Fibroblast of peridontal ligament (primary cell): ENCODE measurements around the gene ACSBG1.

Experiments
- DNase-seq: peaks from one replicate; pipeline ENCODE4 v3.0.0-alpha.2; 2010; ENCODE audit errors: extremely low read depth

Gene ACSBG1, protein sequence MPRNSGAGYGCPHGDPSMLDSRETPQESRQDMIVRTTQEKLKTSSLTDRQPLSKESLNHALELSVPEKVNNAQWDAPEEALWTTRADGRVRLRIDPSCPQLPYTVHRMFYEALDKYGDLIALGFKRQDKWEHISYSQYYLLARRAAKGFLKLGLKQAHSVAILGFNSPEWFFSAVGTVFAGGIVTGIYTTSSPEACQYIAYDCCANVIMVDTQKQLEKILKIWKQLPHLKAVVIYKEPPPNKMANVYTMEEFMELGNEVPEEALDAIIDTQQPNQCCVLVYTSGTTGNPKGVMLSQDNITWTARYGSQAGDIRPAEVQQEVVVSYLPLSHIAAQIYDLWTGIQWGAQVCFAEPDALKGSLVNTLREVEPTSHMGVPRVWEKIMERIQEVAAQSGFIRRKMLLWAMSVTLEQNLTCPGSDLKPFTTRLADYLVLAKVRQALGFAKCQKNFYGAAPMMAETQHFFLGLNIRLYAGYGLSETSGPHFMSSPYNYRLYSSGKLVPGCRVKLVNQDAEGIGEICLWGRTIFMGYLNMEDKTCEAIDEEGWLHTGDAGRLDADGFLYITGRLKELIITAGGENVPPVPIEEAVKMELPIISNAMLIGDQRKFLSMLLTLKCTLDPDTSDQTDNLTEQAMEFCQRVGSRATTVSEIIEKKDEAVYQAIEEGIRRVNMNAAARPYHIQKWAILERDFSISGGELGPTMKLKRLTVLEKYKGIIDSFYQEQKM

DNA sequence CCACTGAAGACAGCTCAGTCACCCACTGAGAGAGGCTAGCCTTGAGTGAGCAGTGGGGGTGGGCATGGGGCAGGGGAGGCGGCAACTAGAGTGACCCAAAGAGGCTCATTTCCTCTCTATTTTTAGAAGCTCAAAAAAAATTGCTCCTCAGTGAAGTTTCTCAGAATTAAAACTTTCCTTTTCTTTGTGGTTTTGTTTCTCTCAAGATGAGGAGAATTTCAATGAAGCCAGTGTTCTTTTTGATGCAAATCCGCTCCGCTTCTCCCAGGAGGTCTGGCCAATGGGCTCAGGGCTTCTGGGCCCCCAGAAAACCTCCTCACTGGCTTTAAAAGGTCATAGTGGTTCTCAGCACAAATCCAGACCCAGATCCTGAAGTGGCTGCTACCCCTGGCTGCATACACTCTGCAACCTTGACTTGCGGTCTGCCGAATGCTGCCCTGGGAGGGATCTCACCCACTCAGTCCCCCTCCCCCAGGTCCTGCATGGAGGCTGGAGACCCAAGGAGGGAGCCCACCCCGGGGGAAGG is at the start of gene ACSBG1:
TSS of gene ACSBG1 (minus strand) at position 51 of the 526 bp plus-strand sequence. CDS start 64 bp downstream, outside the sequence.
- DNase-seq, result no peak

DNA sequence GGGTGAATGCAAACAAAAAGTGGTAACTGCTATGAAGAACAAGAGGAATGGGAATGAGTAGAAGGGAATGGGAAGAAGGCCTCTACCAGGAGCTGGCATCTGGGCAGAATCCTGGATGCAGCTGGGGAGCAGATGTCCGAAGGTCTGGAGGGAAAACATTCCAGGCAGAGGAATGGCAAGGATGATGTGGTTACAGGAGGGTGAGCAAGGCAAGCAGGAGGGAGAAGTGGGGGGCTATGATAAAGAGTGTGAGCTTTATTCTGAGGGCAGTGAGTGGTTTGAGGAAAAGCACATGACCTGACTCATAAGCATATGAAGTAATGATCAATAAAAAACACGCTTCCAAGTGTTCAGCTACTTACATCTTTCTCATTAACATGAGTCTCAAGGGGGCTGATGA is 48.0 kb upstream of the ACSBG1 start:
- DNase-seq, result peak; percentile 86

DNA sequence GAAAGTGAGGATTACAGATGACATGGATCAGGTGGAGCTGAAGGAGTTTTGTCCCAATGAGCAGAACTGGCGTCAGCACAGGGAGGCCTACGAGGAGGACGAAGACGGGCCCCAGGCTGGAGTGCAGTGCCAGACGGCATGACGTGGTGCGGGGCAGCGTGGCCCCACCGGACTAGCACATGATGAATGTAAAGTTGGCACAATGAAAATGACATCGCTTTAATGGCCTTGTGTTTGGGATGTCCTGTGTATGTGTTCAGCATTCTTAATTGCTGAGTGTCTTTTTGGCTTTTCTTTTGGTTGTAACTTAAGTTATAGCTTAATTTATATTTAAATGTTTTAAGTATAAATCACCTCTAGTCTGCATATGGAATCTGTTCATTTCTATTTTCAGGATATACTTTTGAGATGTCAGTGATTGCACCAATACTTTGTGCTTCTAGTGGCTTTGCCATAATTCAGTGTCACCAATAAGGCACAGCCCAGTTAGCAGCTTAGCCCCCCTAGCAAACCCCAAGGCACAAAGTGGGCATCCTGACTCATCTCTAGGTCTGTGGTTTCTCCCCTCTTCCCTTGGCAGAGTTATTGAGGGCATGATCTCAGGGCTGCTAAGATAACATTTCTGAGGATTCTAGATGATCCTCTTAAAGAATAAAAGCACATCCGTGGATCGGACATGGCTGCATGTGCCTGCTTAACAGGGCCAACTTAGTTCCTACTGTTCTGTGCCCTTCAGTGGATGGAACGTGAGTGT is 46.1 kb upstream of the ACSBG1 start:
- DNase-seq, result peak; percentile 27

DNA sequence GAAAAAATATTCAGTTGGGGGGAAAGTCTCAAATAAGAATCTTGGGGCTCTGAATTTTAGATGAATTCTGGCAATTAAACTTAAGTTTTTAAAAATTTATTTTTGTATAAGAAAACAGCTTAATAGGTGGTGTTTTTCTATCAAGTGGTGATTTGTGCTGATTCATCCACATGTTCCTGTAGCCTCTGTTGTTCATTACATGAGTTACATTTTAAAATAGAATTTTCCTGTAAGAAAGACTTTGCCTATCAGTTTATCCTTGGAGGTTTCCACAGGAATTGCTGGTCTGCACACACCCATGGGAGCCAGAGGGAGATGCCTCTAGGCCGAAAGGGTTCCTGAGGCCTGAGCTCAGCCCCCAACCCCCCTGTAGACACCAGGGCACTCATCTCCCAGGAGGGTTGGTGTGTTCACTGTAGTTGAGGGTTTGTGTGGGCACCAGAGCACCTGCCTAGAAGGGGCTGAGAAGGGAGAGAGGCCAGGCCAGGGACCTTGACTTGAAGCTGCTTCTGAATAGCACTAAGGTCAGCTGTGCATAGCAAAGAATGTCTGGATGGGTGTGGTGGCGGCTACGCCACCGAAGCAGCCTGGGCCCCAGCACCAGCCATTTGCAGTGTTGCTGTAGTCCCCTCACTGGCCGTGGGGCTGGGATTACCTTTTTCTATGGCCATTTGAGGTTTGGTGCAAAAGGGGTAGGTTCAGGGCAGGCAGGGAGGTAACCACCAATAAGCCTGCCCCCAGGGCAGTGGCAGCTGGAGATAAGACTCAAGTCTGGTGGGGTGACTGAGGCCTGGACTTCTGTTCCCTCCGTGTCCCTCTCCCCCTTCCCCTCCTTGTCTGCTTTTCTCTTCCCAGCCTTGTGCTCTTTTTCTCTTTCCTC is 41.9 kb upstream of the ACSBG1 start:
- DNase-seq, result peak; percentile 14

DNA sequence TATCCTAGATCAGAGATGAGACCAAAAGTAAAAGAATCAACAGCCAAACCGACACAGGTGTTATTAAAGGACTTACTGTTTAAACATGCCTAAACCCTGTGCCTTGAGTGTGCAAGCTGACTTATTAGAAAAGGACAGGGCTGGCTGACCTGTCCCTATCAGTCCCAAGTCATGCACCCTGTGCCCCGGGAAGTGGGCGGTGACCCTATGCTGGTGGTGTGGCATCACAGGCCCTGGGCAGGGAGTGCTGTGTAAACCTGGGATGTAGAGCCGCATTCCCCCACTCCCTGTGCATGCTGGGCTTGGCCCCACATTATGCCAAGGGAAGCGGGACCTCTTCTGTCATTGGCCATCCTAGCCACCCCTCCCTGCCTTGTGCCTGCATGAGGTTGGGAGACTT is 40.6 kb upstream of the ACSBG1 start:
- DNase-seq, result no peak

DNA sequence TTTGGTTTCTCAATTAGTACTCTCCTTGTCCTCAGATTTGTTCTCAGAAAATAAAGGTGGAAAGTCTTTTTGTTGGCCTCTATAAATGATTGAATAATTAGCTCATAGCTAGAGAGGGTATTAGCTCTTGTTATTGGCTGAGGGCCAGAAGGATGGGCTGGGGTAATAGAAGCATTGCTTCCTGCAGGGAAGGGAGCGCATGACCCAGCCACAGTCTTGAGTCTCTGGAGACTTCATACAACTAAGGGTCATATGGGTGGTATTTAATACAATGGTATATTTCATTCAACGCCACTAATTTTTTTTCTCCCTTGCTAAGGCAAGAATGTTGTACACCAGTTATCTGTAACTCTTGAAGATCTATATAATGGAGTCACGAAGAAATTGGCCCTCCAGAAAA is 38.4 kb upstream of the ACSBG1 start:
- DNase-seq, result no peak

DNA sequence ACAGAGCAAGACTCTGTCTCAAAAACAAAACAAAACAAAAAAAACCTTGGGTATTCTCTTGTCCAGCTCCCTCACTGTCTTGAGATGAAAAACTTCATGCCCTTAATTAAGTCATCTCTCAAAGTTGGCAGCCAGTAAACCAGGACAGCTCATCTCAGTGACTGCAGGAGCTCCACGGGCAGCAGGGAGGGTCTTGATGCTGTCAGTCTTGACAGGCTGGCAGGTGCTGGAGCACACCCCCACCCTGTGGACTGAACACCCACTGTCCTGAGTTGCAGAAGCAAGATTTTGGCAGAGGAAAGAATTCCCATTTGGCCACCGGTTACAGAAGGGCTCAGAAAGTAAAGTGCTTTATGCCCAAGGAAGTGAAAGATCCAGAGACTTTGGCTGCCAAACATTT is 38.0 kb upstream of the ACSBG1 start:
- DNase-seq, result no peak

DNA sequence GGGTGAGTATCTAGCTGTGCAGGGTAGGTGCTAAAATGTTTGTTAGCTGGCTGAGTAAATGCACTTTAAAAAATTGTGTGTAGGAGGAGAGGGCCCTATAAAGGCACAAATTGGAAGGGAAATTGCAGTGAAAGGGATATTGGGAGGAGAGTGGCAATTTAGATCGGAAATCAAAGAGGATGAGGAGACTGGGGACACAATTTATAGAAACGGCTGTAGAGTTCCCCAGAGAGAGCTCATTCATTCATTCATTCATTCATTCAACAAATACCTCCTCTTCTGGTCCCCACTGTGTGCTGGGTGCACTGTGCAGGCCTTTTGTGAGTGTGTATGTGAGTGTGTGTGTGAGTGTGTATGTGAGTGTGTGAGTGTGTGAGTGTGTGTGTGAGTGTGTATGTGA is 32.4 kb upstream of the ACSBG1 start:
- DNase-seq, result no peak

DNA sequence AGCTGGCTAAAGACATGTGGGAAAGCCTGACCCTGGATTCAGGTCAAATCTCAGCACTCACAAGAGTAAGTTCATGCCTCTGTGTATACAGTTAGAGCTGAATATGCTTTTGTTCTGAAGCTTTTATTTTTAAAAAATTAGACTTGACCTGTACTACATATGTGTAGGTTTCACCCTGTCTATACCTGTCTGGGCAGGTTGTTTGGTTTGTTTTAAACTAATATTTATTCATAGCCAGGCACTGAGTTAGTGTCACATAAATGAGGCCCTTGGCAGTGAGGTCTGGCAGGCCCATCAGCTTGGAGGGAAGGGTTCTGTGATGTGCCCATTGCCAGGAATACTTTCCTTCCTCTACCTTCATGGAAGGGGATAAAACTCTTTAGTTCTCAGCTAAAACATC is 31.9 kb upstream of the ACSBG1 start:
- no peak for DNase-seq

DNA sequence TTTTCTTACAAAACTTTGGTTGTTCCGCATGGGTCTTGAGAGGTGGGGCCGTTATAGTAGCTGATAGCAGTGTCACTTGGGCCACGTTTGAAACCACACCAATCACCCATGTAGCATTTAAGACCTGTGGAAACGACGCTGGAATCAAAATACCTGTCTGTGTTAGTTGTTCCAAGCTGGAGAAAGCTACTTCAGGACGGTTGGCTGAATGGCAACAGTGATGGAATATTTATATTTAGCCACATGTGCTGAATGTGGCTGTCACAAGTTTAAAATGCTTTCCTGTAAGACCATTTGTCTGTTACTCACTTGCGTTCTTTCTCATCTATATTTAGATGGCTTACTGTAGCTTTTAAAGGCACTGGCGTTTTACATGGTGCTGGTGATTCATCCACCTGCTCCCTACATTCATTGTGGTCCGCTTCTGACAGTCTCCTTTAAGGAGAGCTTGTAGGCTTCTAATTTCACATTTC is 31.4 kb upstream of the ACSBG1 start:
- peak; percentile 55 for DNase-seq

DNA sequence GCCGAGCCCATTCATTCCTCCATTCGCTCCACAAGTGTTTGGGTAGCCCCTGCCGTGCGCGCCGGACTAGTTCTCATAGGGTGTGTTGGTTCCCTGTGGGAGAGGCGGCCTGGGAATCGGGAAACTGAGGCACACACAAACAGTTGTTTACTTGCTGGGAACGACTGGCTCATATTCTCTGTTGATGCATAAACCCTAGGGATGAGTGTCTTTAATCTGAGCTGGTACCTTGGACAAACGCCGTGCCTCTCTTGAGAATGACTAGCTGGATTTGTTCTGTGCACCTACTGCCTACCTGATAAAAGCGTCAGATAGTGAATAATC is 30.7 kb upstream of the ACSBG1 start:
- no peak for DNase-seq

DNA sequence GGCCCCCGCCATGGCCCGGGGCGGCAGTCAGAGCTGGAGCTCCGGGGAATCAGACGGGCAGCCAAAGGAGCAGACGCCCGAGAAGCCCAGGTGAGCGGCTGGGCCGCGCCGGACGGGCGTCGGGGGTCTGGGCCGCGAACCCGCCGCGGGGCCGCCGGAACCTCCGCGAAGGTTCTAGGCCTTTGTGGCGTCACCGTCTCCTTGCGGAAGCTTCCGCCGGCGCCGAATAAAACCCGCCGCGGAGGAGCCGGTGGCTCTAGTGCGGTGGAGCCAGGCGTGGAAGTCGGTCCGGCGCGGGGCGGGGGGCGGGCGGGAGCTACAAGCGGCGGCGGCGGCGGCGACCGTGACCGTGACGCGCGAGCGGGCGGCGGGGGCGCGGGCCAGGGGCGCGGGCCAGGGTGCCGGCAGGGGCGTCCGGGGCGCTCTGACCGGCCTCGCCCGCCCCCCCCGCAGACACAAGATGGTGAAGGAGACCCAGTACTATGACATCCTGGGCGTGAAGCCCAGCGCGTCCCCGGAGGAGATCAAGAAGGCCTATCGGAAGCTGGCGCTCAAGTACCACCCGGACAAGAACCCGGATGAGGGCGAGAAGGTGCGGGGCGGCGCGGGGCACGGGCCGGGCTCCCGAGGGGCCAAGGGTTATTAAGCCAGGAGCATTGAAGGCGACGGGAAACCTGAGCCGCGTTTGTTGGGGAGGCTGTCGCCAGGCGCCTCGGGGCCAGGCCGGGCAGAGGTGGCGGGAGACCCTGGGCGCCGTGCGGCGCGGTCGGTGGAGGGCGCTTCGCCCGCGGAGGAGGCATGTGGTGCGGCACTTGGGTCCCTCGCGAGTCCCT is 30.2 kb upstream of the ACSBG1 start, which contains the start of gene DNAJA4:
TSS of gene DNAJA4 (plus strand) at position 259 of the 833 bp plus-strand sequence. CDS start at position 461, 202 bp downstream.
- DNase-seq, result peak; percentile 33

DNA sequence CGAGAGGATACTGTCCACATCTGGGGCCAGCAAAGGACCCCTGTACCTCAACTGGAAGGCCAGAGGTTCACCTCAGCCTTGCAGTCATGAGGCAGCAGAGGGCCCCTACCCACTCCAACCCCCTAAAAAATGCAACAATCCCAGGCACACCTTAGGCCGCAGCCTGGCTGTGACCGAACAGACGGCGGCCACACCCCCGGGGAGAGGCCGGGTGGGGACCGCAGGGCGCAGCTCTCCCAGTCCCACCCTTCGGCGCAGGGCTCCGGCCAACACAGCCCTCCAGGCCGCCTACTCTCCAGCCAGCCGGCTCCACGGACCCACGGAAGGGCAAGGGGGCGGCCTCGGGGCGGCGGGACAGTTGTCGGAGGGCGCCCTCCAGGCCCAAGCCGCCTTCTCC is 29.5 kb upstream of the ACSBG1 start:
- DNase-seq, result no peak

DNA sequence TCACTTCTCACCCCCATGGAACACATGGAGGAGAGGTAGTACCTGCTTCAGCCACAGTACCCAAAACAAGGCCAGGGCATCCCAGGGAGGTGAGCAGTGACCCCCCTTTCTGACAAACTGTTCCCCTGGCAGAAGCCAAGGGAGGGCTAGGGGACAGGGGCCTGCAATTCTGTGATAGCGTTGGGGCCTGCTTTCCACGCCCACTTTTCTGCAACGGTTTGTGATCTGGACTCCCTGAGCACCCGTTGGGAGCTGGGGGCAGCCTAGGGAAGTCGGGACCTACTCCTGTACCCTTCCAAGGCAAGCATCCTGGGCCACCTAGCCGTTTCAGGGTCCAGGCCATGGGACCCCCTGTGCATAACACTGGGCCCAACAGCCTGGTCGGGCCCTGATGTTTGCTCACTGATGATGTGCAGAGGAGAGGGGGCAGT is 29.0 kb upstream of the ACSBG1 start:
- DNase-seq, result no peak

DNA sequence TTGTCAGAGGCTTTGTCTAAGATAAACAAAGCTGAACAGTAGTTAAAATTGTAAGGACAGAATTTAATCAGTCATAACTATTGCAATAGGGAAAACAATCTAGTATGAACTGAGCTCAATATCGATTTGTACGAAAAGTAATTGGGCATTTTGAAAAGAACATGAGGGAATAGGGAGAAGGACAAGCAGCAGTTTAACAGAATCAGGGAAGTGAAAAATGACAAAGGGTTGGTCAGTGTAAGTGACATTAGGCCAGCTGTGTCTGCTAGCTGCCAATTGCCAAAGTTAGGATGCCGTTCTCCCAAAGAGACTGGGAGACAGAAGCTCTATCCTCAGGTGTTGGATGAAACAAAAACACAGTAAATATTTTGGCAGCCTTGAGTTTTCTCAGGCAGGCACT is 26.7 kb upstream of the ACSBG1 start:
- no peak for DNase-seq

DNA sequence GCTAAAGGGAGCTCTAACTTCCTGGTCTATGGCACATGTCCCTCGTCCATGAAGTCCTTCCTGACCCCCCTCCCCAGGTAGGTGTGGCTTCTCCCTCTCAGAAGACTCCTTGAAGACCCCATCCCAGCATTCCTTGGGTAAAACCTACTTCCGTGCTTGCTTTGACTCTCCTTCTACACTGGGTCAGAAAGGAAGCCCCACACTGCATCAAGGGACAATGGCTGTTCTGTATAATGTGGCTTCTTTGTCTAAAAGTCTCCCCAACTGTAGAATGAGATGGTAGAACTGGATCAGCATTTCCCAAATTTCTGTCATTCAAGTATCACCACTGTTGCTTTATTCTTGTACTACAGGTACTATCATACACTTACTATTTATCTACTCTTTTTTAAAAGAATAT is 26.1 kb upstream of the ACSBG1 start:
- no peak for DNase-seq

DNA sequence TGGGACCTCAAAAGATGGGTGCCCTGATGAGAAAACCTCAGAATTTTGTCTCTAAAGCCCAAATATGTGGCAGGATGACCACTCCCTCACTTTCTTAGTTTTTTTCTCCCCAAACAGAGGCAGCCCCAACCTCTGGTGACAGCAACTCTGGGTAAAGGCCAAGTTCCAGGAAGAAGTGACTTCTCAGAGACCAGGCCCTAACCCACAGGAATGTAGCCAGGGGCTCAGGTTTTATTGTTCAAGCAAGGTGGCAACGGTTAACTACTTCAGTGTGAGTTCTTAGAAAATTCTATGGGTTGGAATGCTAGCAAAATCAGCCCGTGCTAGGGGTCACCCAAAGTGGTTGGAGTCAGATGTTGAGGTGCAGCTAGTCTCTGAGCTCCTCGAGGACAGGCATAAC is 24.9 kb upstream of the ACSBG1 start:
- DNase-seq, result no peak

DNA sequence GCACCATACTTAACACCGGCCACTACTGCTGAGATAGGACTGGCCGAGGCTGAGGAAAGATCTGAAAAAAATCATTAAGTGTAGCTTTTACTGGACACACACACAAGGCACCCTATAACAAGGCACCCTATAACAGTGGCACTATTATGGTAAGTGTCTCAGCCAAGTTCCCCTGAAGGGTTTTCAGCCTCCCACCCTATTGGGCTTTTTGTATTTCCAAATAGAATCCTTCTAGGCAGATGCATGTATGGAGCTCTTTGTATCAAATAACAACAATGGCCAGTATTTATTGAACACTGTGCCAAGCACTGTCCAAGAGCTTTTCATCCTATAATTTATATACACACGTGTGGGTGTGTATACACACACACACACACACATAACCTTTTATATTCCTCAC is 23.3 kb upstream of the ACSBG1 start:
- DNase-seq, result no peak

DNA sequence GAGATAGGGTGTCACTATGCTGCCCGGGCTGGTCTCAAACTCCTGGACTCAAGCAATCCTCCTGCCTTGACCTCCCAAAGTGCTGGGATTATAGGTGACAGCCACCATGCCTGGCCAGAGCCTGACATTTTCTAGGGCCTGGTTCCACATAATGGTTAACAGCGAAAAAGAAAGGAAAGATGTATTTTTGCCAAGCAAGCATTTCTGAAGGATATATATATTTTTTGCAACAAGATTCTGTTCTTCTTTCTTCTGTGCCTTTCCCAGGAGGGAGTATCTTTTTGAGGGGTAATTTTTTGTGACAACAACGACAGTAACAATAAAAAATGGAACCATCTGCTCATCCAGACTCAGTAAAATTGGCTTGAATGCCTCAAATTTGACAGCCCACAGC is 21.7 kb upstream of the ACSBG1 start:
- no peak for DNase-seq

DNA sequence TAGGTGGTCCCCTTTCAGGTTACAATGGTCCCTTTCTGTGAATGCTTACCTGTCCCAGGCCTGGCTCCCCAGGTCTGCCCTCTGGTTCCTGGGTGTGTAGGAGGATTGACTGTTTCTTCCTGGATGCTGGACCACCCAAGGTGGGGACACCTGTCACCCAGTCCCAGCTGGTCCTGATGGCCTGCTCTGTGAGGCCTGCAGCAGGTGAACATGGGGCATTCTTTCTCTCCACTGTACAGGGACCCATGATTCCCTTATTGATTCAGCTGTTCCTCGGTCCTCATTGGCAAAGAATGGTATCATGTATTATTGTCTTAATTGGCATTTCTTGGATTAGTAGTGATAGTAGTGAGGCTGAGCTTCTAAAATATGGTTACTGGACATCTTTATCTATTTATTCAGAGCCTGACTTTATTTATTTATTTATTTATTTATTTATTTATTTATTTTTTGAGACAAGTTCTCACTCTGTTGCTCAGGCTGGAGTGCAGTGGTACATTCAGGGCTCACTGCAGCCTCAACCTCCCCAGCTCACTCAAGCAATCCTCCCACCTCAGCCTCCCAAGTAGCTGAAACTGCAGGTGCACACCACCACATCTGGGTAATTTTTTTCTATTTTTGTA is 21.2 kb upstream of the ACSBG1 start:
- no peak for DNase-seq
